Bone marrow (tissue), 2 donors: Measurements from ENCODE around the gene ATP6V1C2.
"Not testable (repeated sequence)": the region's sequence is repeated elsewhere in the genome, so short reads cannot be mapped to it uniquely, and the experiment has no call there.

Source experiments
- DNase-seq, 2 donors: peaks; one replicate each; lab custom pipeline; 2025; lab: John Stamatoyannopoulos, UW

ATP6V1C2 gene

DNA sequence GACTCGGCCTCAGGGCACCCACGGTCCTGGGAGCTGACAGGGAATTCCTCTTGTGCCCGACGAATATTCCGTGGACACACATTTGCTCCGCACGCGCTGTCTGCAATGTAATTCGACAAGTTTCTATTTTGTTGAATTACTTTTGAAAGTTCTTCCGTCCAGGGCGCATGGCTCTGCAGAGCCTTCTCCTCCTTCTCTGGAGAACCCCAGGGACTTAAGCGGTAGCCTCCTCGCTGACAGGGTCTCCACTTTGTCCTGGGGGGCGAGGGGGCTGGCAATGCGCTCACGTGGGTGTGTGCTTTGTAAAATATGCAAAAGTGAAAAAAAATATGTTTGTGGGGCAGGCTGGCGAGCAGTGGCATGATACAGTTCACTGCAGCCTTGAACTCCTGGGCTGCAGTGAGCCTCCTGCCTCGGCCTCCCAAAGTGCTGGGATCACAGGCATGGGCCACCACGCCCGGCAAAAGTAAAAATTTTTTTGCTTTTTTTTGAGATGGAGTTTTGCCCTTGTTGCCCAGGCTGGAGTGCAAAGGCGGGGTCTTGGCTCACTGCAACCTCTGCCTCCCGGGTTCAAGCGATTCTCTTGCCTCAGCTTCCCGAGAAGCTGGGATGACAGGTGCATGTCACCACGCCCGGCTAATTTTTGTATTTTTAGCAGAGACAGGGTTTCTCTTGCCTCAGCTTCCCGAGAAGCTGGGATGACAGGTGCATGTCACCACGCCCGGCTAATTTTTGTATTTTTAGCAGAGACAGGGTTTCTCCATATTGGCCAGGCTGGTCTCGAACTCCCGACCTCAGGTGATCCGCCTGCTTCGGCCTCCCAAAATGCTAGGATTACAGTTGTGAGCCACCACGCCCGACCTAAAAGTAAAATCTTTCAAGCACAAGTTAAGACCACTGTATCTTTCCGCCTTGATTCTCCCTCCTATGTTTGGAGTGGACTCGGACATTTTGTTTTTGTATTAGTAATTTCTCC is 92.0 kb downstream of the ATP6V1C2 start:
- DNase-seq: not testable (repeated sequence)

DNA sequence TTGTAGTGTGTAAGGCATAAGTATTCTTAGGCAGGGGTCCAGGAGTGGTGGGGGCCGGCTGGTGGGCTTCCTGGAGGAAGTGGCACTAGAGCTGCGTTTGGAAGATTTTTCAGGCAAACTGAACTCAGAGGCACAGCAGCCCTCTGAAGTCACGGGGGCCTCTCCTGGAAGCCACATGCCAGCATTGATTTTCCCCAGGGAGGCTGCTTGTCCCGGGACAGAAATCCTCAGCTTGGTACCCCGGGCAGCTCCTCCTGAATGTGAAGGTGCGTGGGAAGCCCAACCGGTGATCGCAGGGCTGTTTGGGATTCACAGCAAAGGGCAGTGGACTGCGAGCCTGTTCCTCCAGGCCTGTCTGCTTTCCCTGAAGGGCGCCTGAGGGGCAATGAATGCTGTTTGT is 92.7 kb downstream of the ATP6V1C2 start:
- no peak for DNase-seq

DNA sequence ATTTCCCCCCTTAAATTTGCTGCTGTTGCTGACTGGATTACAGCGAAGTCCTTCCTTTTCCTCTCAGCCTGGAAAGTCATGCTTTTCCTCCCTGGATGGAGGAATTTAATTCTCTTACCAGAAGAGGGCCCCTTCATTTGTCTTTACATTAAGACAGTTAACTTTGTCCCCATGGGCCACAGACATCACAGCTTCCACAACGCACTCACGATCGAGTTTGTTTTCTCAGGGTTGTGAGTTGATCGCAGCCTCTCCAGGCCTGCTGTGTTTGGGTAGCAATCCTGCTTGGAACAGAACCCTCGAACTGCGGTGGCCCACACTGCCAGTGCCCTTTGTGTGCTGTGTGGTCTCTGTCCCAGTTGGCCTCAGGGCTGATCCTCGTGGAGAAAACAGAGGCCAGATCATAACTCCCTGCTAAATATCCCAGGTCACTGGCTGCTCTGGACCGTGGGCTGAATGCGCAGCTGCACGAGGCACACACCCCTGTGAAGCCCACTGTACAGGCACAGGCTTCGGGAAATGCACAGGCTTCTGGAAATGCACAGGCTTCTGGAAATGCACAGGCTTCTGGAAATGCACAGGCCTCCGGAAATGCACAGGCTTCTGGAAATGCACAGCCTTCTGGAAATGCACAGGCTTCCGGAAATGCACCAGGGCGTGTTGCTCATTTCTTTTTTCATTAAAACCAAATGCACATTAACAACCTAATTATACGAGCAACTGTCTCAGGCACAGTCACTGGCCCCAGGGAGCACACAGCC is 93.3 kb downstream of the ATP6V1C2 start:
- DNase-seq: no peak

DNA sequence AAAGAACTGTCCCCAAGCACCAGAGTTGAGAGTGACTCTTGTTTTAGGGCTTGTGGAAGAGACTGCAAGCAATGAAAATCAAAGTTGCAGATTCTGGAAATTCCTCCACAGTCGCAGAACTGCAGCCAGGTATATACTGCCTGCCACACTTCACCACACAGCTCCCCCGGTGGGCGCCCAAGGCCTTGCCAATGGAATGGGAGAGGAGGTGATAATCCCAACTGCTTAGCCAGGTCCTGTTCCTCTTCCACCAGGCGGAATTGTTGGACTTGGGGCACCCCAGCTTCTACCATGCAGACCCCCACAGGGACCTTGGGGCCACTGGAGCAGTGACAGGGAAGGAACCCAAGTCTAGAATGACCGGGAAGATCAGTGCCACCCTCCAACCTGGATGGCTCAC is 96.0 kb downstream of the ATP6V1C2 start:
- no peak for DNase-seq

DNA sequence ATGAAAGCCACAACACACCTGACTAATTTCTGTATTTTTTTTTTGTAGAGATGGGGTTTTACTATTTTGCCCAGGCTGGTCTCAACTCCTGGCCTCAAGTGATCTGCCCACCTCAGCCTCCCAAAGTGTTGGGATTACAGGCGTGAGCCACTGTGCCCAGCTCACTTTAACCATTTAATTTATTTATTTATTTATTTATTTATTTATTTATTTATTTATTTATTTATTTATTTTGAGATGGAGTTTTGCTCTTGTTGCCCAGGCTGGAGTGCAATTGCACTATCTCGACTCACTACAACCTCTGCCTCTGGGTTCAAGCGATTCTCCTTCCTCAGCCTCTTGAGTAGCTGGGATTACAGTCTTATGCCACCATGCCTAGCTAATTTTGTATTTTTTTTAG is 96.9 kb downstream of the ATP6V1C2 start:
- DNase-seq: not testable (repeated sequence)

DNA sequence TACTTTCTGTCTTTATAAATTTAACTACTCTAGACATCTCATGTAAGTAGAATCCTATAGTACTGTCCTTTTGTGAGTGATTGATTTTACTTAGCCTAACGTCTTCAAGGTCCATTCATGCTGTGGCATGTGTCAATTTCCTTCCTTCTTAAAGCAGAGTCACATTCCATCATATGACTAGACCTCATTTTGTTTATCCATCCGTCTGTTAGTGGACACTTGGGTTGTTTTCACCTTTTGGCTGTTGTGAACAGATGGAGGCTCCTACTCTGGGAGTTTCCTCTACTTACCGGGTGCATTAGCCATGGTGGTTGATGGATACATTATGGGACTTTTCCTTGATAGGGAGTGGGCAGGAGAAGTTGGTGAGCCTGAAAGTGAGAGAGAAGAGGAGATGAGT is 97.6 kb downstream of the ATP6V1C2 start:
- DNase-seq: no peak

DNA sequence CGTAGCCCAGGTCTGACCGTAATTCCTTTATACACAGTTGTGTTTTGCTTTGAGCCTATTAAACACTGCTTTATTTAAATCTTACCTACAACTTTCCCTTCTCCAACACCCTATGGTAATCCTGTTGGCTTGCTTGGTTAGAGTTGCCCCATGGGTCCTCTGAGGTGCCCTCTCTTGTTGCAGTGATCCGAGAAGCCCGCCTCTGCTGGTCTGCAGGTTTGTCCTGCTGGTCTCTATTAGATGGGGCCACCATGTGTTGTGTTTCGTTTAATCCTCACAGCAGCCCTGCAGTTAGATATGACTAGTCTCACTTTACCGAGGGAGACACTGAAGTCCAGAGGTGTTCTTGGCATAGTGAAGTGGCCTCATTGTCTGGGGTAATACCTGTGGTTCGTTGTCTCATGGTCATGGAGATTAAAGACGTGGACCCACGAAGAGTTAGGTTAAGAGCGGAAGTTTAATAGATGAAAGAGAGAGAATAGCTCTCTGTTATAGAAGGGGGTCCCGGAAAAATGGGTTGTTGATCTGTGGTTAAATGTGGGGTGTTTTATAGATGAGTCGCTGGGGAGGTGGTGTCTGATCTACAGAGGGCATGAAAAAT is 98.4 kb downstream of the ATP6V1C2 start:
- no peak for DNase-seq

DNA sequence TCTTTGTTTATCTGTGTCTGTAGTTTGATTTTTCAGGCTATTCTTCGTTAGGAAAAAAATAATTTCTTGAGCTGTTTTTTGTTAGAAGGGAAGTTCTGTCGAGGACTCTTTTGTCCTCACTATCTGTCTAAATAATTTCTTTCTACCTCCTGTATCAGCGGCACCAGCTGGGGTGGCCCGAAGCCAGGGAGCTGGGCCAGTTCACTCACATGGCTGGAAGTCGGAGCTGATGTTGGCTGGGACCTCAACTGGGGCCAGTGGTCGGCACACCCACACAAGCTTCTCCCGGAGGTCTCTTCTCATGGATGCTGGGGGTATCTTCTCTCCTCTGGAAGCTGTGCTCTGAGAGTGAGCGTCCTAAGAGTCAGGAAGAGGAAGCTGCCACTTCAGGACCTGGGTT is 99.1 kb downstream of the ATP6V1C2 start:
- no peak for DNase-seq

DNA sequence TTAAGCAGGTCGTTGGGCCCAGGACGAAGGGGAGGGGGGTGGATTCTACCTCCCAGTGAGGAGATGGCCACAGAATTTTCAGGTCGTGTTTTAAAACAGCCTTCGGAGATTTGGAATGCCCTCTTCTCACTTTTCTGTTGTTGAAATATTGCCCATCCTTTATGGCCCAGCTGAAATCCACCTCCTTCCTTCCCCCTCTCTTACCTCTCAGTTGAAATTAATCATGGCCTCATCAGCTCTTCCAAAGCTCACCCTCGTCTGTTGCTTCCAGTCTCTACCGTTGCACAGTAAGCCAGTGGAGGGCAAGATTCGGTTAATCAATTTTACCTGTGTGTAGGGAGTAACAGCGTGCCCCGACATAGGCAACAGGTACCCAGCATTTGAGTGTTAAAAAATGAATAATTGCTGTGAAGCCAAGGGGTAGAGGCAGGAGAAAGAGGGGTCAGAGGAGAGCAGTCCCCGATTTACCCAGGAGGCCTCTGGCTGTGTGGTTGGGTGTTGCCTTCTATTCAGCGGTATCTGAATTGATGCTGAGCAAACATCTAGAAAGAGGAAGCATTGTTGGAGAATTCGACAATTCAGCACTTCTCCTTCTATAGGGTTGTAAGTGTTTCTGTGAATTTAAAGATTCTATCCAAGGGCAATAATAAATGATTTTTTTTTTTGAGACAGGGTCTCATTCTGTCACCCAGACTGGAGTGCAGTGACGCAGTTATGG is 99.7 kb downstream of the ATP6V1C2 start:
- DNase-seq: no peak

DNA sequence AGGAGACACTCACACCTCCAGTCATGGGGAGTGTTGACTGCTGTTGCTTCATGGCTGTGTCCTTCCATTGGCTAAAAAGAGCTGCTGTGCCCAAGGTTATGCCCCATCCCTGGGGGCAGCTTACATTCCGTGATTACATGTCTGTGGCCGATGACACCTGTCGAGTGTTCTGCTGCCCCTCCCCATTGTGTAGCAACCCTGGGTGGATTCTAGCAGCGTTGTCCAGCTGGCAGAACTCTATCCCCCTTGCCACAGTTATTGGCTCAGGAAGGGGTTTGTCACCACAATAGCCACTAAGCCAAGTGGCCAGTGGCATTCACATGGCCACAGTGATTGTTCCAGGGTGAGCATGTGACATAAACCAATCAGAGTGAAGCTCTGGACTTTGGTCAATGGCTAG is 102.8 kb downstream of the ATP6V1C2 start:
- no peak for DNase-seq

DNA sequence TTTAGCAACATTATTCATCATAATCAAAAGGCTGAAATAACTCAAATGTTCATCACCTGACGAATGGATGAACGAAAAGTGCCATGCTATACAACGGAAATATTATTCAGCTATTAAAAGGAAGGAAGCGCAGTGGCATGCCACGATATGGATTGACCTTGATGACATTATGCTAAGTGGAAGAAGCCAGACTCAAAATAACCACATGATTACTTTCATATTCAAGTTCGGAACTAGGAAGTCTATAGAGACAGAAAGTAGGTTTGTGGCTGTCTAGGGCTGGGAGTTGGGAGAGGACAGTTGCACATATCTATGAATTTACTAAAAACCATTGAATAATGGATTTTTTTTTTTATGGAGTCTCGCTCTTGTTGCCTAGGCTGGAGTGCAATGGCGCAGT is 104.6 kb downstream of the ATP6V1C2 start:
- DNase-seq: no peak

DNA sequence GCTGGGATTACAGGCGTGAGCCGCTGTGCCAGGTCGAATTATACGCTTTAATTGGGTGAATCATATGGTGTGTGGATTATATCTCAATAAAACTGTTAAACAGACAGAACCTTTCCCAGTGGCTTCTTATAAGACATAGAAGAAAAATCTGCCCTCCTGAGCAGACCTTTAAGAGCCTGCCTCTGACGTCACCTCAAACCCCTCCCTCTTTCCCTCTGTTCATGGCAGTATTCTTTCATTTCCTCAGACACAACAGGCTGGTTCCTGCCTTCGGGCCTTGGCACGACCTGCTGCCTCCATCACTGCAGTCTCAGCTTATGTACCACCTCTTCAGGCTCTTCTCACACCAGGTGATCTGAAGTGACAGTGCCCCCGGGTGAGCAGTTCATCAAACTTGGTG is 105.2 kb downstream of the ATP6V1C2 start:
- DNase-seq: no peak

DNA sequence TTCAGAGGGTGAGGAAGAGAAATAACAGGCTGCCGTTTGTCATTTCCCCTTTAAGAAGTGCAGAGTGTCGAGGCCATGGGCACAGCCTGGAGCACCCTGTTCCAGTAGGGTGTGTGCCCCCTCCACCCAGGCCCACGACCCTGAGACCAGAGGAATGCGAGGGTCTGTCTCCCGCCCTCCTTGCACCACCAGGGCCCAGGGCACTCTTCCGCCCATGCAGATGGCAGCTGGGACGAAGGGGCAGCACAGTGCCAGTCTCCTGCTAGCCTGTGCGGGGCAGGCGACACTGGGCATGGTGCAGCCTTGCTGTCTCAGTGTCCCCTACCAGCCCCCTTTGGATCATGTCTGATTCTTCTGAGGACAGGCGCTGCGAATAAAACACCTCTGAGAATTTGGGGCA is 106.9 kb downstream of the ATP6V1C2 start:
- no peak for DNase-seq

DNA sequence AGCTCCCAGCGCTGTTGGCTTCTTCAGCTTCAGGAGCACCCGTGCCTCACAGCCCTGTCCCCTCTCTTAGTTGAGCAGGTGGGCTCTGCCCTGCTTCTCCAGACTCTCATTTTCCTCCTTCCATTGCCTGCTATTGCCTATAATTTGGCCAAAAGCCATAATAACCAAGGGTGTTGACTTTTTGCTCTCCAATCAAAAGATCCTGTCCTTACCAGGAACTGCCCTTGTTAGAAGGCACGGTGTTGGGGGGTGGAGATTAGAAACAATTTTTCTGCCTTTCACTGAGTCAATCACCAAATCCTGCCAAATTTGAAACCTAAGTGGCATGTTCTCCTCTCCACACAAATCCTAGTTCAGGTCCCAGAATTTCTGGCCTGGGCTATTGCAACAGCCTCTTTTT is 107.9 kb downstream of the ATP6V1C2 start:
- DNase-seq: no peak

DNA sequence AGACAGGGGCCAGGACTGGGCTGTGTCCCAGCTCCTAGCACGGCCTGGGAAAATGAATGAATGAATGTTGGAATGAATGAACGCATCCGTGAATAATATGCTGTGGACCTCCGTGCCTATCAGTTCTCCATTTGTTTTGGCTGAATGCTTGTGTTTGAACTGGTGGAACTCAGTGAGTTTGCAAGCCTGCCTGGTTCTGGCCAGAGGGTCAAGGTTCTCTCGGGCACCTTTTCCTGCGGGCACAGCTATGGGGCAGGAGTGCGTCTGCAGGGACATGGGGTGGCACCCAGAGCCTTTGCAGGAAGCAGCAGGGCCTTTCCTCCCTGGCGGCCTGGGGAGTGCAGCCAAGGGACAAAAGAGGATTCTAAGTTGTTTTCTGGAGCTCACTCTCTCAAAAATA is 108.8 kb downstream of the ATP6V1C2 start:
- no peak for DNase-seq

DNA sequence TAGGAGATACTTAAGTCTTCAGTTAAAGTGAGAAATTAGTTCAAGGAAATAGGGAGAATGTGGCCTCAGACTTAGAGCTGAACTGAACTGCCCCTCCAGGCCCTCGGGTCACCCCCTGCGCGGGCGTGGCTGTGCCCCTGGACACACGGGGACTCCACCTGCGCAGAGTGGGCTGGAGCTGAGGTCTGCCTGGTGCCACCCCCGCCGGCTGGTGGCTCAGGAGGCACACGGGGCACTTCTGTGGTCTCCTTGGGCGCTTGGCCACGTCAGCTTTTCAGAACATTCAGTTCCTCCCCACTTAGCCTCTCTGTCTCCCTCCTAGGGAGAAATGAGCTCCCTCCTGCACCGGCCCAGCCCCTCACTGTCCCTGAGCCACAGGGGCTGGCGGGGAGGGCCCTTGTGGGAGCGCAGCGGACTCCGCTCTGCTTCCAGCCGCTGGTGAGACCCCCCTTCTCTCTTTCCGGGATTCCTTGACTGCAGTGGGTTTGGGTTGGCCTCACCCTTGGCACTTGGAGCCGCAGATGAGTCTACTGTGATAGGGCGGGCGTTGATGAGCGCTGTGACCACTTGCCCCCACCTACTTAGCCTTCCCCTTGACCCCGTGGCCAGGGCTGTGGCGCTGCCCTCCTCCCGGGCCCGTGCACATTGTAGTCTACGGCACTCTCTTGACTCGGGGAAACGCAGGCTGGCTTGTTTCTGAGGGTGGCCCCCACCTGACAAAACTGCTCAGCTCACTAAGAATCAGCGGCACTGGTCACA is 109.4 kb downstream of the ATP6V1C2 start:
- DNase-seq: no peak

DNA sequence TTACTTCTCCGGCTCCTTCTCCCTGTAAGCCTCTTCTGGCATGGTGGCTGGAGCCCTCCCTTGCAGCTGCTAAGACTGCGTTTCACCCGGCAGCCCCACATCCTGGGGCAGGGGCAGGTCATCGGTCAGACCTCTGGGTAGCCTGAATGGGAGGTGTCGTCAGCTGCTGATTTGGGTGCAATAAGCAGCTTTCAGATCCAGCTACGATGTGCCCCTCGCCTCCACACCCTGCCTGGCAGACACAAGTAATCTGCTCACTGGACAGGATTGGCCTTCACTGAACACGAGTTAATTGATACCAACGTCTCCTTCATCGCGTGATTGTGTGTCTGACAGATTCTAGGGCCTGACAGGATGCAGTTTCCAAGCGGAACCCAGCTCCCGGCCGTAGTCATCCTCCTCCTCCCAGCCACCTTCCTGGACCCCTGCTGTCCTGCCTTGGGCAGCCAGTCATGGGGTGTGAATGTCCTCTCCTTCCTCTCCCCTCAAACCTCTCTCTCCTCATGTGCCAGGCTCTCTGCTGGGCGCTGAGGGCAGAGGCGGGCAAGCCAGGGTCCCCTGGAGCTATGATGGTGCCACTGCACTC is 110.1 kb downstream of the ATP6V1C2 start:
- DNase-seq: no peak

DNA sequence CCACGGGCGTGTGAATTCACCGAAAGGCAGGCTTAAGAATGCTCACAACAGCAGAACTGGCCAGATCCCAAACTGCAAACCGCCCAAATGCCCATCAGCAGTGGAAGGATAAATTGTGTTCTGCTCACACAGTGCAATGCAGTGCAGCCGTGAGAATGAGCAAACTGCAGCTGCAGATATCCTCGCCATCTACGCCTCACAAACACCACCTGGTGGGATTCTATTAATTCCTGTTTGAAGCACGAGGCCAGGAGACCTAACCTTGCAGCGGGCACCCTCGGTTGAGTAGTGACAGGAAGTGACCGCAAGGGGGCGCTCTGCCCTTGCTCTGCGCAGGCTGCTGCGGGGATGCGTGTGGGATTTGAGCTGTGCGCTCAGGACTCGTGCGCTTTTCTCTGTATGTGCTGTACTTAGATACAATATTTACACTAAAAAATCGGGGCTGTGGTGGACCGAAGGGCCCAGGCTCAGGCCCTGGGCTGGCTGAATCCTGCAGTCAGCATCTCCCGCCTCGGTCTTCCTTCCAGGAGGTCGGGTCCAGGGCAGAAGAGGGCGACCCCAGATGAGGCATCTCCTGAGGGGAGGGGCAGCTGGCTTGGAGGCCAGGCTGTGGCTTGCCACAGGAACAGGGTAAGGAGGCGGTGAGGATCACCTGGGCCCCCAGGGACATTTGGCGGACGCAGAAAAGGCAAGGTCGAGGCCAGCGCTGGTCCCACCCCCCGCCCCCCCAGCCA is 110.9 kb downstream of the ATP6V1C2 start:
- DNase-seq: peak; percentile 41 to 45

DNA sequence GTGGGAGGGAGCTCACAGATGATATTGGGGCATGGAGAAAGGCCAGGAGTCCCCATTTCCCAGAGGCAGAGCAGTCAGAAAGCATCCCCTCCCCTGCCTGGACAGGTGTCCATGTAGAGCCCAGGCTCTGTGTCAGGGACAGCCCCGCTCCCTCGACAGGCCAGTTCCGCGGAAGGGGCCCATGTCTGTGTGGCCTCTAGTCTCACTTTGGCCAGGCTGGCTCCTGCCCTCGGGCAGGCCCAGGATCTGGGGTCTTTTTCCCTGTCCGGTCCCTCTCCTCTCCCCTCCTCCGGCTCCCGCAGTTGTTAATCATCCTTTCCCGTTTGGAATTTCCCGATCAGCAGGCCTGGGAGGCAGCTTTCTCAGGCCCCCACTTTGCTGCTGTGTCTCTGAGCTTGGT is 111.6 kb downstream of the ATP6V1C2 start:
- DNase-seq: no peak

DNA sequence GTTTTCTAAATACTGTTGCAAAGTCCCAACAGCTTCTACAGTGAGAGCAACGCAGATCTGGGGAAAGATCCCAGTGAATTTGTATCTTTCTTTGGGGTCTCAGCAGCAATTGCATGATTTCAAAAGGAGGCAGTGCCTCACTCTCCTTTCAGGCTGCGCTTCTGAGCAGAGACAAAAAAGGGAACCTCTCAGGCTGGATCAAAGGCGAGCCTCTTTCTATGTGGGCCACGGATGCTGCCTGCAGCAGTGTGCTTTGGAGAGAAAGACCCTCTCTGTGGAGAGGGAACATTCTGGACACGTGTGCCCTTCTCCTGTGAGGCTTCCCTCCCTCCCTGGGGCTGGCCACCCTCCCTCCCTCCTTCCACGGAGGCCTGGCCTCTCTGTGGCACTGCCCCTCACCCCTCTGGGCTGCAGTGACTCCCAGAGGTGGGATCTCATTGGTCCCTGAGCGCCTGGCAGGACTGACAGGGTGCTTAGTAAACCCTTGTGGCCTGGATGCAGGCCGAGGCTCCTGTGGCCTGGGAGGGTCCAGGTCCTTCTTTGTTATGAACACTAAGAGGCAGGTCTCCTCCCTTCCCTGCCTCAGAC is 112.7 kb downstream of the ATP6V1C2 start:
- no peak for DNase-seq
